GM21528 (cell line): ENCODE results near the gene AK4.
"Not testable (repeated sequence)": the region's sequence is repeated elsewhere in the genome, so short reads cannot be mapped to it uniquely, and the experiment has no call there.

Source experiments
- ATAC-seq: cut with Tn5 transposase; IDR thresholded peaks from one replicate; pipeline ENCODE4 v1.9.1; 2021; ENCODE audit warnings: mild to moderate bottlenecking, moderate library complexity; ENCODE audit not compliant: unreplicated experiment, low FRiP score

Gene AK4

DNA sequence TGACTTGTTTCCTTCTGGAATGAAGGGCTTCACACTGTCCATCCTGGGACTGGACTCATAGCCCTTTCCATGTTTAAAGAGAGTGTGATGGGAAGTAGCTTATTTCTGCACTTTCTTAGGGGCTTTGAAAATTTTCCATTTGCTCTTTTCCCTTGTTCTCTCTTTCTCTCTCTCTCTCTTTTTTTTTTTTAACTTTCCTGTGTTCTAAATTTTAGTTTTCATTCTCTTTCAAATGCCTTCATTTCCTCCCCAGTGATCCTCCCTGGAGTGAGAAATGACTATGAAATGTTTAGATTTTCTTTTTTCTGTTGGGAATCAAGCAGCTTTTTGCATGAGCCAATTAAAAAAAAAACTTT, 2.1 kb downstream of the AK4 start:
- no peak for ATAC-seq

DNA sequence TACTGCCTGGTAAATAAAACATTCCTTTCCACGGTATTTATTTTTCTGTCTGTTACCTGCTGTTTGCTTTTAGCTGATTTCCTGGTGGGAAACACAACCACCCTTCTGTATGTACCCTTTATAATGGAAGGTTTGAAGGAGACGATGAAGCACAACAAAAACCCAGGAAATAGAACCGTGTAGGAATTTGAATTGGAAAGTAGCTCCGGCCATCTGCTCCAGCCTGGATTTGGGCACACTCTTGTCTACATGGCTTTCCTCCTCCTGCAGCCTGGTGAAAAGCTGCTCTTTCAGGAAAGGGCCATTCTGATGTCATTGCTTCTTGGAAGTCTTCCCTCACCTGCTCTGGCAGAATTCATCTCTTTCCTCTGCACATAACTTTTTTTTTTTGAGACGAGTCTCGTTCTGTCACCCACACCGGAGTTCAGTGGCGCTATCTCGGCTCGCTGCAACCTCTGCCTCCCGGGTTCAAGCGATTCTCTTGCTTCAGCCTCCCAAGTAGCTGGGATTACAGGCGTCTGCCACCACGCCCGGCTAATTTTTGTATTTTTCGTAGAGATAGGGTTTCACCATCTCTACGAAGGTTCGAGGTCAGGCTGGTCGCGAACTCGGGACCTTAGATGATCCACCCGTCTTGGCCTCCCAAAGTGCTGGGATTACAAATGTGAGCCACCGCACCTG, 2.7 kb downstream of the AK4 start:
- no peak for ATAC-seq

DNA sequence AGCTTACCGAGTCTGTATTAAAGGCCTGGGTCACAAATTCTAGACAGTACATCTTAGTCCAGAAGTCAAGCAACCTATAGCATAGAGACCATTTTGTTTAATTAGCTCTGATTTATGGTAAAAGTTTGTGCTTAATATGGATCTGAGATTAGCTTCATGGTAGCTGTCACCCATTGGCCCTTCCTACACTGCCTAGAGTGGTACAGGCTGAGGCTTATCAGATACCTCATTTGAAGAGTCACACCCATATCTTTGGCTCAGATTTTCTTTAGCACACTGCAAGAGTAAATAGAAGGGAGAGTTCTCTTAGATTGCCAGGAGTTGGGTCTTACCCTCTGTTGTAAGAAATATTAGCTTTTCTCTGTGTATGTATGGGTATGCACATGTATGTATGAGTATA, 3.6 kb downstream of the AK4 start:
- no peak for ATAC-seq

DNA sequence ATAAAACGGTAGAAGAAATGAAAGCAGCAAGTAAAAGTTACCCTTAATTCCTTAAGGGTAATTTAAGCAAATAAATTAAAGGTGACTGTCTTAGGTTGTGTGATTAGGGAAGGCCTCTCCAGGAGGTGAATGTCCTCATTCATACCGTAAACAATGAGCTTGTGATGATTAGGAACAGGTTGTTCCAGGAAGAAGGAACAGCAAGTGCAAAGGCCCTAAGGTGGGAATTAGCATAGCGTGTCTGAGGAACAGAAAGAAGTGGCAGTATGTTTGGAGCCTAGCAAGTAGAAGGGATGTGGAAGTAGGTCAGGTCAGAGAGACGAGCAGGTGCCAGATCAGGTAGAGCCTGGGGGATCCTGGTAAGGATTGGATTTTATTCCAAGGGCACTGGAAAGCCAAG, 5.6 kb downstream of the AK4 start:
- ATAC-seq, result no peak

DNA sequence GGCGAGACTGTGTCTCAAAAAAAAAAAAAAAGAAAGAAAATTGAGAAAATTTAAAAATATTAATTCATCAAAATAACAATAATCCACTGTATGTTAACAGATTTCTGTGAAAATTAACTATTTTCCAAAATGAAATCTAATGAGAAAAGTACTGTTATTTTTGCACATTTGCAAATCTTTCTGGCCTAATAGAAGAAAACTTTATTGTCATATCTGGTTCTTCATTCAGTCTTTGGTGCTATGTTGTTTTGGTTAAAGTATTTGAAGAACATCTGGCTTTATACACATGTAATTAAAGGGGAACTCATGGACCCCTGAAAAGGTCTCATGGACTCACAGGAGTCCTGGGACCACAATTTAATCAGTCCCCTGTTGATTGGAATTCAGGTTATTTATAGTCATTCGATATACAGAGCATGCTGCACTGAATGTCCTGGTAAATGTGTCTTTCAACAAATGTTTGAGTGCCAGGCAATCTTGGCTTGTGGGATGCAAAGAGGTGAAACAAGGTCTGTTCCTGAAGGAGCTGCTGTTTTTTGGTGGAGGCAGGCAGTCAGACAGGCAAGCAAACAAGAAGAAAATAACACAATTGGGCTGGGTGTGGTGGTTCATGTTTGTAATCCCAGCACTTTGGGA, 9.0 kb downstream of the AK4 start:
- ATAC-seq, result no peak

DNA sequence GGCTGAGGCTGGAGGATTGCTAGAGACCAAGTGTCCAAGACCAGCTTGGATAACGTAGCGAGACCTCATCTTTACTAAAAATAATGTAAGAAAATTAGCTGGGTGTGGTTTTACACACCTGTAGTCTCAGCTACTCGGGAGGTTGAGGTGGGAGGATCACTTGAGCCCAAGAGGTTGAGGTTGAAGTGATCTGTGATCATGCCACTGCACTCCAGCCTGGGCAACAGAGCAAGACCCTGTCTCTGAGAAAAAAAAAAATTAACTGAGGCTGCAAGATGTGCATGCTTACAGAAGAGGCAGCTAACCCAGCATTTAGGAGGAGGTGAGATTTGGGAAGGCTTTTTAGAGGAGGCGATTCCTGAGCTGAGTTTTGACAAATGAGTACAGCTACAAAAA, 9.5 kb downstream of the AK4 start:
- no peak for ATAC-seq

DNA sequence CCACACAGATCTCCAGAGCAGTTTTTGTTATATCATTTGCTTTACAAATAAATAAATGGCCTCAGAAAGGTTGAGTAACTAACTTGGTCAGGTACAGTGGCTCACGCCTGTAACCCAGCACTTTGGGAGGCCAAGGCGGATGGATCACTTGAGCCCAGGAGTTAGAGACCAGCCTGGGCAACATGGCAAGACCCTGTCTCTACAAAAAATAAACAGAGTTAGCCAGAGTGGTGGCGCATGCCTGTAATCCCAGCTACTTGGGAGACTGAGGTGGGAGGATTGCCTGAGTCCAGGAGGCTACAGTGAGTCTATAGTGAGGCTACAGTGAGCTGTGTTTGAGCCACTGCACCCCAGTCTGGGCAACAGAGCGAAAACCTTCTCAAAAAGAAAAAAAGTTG, 11.3 kb downstream of the AK4 start:
- ATAC-seq, result not testable (repeated sequence)

DNA sequence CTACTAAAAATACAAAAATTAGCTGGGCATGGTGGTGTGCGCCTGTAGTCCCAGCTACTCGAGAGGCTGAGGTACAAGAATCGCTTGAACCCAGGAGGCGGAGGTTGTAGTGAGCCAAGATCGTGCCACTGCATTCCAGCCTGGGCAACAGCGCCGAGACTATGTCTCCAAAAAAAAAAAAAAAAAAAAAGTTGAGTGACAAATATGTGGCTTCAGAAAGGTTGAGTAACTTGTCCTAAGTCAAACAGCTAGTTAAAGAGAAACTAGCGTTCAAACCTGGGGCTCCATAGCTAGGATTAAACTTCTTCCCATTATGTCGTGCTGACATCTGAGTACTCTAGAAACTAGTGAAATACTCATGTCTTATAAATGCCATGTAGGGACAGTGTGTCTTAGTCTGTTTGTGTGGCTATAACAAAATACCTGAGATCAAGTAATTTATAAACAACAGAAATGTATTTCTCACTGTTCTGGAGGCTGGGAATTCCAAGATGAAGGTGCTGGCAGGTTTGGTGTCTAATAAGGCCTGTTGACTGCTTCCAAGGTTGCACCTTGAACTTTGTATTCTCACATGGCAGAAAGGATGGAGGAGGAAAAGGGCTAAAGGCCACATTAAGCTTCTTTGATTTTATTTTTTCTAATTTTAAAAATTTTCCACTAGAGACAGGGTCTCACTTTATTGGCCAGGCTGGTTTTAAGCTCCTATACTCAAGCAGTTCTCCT, 12.0 kb downstream of the AK4 start:
- ATAC-seq, result no peak

DNA sequence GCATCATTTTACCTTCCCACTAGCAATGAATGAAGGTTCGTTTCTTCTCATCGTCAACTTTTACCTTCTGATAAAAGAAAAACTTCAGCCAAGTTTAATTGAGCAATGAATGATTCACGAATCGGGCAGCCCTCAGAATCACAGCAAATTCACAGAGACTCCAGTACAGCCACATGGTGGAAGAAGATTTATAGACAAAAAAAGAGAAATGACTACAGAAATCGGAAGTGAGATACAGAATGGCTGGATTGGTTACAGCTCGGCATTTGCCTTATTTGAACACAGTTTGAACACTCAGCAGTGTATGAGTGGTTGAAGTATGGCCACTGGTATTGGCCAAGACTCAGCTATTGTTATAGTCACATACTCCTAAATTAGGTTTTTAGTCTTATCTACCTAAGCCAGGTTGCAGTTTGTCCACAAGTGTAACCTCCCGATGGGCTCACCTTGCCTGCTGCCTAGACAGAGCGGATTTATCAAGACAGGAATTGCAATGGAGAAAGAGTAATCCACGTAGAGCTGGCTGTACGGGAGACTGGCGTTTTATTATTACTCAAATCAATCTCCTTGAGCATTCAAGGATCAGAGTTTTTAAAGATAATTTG, 15.3 kb downstream of the AK4 start:
- ATAC-seq, result no peak

DNA sequence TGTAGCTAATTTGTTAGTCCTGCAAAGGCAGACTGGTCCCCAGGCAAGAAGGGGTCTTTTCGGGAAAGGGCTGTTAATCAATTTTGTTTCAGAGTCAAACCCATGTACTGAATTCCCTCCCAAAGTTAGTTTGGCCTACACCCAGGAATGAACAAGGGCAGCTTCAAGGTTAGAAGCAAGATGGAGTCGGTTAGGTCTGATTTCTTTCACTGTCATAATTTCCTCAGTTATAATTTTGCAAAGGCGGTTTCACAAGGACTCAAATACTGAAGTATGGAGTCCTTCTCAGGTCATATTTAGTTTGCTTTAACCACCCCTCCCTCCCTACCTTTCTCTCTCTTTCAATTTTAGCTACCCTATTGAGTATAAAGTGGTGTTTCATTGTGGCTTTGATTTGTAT, 16.1 kb downstream of the AK4 start:
- ATAC-seq, result not testable (repeated sequence)

DNA sequence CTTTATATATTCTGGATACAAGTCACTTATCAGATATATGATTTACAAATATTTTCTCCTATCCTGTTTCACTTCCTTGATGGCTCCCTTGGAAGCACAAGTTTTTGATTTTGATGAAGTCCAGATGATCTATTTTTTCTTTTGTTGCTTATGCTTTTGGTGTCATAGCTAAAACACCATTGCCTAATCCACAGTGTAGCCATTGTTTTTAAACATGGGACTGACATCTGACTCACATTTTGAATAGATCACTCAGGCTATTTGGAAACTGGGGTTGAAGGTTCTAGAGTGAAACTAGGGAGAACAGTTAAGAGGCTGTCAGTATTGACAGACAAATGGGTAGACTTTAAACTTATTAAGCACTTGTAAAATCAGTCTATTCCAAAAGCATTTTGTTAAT, 16.6 kb downstream of the AK4 start:
- ATAC-seq, result no peak

DNA sequence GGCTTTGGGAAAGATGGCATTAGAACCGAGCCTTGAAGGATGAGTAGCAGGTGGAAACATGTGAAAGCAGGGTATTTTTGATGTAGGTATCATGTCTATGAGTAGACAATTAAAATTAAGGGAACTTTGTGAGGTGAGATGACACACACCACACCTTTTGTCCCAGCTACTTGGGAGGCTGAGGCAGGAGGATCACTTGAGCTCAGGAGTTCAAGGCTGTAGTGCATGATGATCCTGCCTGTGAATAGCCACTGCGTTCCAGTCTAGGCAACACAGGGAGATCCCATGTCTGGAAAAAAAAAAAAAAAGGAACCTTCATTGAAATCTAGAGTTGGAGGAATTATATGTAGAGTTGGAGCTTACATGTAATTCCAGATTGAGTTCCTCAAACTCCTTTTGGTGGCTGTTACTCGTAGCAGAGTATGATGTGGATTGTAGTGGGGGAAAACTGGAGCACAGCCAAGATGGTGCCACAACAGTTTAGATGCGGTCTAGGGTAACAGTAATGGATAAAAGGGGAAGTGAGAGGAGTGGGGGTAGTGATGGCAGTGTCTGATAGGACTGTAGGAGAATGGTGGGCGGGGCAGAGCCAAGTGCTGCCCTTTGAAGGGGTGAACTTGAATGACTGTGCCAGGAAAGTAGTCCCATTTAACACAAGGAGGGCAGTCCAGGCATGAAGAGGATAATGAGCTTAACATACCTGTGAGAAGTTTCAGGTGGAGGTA, 17.4 kb downstream of the AK4 start:
- ATAC-seq, result peak; percentile 81

DNA sequence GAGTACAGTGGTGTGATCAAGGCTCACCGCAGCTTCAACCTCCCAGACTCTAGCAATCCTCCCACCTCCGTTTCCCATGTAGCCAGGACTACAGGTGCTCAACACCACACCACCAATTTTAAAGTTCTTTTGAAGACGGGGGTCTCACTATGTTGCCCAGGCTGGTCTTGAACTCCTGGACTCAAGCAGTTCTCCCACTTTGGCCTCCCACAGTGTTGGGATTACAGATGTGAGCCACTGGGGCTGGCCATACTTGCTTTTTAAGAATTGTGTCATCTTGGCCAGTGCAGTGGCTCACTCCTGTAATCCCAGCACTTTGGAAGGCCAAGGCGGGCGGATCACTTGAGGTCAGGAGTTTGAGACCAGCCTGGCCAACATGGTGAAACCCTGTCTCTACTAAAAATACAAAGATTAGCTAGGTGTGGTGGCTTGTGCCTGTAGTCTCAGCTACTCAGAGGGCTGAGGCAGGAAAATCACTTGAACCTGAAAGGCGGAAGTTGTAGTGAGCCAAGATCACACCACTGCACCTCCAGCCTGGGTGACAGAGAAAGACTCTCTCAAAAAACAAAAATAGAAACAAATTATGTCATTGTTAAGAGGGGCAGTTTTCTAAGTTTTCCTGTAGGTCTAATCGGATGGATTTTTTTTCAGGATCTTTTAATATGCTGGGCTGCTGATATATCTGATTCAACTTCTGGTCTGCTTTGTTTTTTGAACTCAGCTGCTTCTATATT, 18.7 kb downstream of the AK4 start:
- ATAC-seq, result no peak

DNA sequence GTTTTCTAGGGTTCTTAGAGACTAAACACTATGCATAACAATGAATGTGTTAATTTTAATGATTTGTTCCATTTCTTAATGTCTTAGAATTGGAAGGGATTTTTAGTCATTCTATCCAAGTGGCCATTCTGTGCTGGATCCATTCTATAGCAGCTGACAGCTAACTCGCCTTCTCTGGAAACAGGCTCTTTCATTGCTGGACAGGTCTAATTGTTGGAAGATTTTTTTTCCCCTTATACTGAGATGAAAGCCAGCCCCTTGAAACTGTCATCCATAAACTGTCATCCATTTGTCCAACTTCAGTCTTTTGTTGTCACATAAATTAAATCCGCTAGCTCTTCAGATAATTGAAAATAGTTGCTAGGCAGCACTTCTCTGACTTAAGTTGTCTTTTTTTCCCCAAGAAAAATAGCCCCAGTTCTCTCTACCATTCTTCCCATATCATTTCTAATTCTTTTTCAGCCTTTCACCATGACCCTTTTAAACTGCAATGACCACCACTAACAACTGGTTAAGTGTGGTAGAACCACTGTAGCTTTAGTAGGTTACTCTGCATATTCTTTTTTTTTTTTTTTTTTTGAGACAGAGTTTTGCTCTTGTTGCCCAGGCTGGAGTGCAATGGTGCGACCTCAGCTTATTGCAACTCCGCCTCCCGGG, 19.7 kb downstream of the AK4 start:
- ATAC-seq, result no peak

DNA sequence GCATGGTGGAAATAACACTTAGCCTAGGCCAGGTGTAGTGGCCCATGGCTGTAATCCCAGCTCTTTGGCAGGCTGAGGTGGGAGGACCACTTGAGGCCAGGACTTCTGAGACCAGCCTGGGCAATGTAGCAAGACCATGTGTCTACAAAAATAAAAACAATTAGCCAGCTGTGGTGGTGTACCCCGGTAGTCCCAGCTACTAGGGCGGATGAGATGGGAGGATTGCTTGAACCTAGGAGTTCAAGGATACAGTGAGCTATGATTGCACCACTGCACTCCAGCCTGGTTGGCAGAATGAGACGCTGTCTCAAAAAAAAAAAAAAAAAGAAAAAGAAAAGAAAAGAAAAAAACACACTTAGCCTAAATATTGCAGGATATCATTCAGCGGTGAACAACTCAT, 20.9 kb downstream of the AK4 start:
- ATAC-seq, result no peak

DNA sequence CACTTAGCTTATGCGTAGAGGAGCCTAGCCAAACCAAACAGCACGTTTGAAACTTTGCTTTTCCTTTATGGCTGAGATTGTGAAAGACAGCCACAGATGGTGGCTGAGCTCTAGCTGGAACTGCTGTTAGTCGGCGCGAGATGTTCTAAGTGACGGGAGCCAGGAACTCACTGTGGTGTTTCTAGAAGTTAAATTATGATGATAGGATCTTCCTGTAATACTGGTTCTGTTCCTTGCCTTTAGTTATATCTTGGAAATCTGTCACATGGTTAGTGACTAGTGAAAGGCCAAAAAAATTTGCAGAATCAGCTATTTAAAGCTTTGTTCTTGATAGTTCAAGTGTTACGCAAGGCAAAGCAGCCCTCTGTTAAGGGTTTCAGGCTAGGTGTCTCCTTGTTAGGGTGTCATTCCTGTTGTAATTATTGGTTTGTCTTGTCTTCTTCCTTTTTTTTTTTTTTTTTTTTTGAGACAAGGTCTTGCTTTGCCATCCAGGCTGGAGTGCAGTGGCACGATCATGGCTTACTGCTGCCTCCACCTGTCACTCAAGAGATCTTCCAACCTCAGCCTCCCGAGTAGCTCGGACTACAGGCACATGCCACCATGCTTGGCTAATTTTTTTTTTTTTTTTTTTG, 22.6 kb downstream of the AK4 start:
- no peak for ATAC-seq

DNA sequence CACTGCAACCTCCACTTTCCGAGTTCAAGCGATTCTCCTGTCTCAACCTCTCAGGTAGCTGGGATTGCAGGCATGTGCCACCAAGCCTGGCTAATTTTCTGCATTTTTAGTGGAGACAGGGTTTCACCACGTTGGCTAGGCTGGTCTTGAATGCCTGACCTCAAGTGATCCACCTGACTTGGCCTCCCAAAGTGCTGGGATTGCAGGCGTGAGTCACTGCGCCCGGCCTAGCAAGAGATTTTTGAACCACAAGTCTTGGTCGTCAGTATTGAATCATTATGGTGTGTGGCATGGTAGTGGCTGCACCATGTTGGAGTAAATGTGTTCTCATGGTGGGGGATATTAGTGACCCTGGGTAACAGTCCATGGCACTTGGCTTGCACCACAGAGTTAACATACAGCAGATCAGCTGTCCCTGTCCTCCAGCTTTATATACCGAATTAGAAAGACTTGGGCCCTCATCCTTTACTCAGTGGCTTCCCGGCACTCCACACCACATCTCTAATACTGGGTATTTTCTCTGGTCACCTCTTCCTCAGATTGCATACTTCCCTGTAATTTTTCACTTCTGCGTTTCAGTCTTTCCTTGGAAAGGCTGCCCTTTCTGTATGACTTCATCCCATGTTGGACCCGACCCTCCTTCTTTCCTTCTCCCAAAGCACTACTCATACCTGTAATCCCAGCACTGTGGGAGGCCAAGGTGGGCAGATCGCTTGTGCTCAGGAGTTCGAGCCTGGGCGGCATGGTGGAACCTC, 25.1 kb downstream of the AK4 start:
- no peak for ATAC-seq

DNA sequence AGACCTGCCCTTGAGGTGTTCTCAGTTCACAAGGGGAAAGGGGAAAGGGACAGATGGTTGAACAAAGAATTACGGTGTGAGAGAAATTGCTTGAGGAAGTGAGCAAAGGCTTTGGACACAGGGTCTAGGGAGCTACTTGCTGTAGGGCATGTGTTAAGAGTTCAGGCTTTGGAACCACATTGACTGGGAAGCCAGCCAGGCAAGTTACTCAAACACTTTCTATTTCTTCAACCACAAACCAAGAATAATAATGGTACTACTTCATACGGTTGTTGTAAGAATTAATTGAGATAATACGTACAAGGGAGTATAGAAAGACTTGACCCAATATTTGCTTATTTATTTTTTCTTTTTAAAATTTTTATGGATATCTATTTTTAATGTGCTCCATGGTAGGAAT, 26.6 kb downstream of the AK4 start:
- ATAC-seq, result peak; percentile 89
